Inferior parietal cortex (tissue), 1 donor: Measurements from ENCODE around the gene HOMER1.
"Not testable (repeated sequence)": the region's sequence is repeated elsewhere in the genome, so short reads cannot be mapped to it uniquely, and the experiment has no call there.

Experiments used
- DNase-seq: peaks from one replicate; pipeline ENCODE4 v3.0.0-alpha.2; 2016; ENCODE audit errors: extremely low spot score

Gene HOMER1

DNA sequence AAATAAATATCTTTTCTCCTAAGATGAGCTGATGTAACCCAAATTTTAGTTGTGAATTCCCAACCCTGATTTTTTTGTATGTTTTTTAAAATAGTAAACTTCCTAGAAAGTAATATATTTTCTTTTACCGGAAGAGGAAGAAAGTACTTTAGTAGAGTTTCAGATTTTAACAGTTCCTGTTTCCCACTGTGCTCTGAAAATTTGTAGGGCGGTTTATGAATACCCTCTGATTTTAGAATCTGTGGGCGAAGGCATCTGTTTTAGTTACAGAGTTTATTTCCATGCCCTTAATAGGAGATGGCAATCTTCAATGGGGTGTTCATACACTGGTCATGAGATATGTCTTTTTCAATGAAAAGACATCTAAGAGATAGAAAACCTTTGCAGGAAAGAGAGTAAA, 3.7 kb upstream of the HOMER1 start:
- DNase-seq = no peak

DNA sequence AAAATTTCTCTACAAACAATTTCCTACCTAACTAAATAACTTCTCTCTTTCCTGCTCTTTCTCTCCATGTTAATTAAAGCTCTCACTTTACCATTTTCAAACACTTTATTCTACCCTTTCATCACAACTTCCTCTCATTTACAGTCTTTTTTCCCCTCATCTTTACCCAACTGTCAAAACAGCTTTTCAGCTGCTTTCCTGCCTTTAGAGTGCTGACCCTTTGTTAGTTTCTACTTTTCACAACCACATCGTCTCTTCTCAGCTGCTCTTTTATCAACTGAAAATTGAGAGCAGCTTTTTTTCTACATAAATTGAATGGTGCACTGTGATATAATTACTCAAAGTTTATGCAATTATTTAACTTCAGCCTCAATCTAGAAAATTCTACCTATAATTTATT, 3.1 kb upstream of the HOMER1 start:
- DNase-seq = no peak

- not testable (repeated sequence) for DNase-seq
Measured at GRCh38 chr5:79516331-79516730, 2.4 kb upstream of the HOMER1 start.

DNA sequence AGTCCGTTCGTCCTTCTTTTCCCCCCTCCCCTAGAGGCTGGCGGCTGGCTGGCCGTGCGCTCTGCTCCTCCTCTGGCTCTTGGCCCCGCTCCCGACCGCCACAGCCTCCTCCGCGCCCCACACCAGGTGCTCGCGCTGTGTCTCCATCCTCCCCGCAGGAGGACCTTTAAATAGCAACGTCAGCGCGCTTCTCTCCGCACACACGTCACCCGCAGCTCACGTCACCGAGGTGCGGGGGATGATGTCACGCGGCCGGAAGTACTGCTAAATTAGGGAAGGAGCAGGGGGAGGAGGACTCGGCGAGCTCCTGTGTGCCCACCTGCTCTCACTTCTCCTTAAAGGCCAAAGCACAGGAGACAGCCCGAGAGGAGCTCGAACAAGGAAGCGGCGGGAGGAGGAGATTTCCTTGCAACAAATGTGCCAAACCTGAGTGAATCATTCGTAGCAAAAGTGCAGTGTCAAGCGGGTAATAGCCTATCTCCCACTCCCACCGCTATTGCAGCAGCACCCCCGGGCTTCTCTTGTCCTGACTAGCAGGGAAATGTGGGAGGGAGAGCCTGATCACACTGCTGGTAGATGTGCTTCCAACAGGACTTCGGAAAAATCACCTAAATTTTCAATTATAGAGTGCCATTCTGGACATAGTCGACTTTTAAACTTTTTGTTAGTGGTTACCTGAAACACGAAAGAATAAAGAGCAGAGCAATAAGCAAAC, 614 bp upstream of the HOMER1 start:
- DNase-seq = peak; percentile 94

GRCh38 chr5:79513308-79513703, 628 bp downstream of the HOMER1 start:
- no peak for DNase-seq

DNA sequence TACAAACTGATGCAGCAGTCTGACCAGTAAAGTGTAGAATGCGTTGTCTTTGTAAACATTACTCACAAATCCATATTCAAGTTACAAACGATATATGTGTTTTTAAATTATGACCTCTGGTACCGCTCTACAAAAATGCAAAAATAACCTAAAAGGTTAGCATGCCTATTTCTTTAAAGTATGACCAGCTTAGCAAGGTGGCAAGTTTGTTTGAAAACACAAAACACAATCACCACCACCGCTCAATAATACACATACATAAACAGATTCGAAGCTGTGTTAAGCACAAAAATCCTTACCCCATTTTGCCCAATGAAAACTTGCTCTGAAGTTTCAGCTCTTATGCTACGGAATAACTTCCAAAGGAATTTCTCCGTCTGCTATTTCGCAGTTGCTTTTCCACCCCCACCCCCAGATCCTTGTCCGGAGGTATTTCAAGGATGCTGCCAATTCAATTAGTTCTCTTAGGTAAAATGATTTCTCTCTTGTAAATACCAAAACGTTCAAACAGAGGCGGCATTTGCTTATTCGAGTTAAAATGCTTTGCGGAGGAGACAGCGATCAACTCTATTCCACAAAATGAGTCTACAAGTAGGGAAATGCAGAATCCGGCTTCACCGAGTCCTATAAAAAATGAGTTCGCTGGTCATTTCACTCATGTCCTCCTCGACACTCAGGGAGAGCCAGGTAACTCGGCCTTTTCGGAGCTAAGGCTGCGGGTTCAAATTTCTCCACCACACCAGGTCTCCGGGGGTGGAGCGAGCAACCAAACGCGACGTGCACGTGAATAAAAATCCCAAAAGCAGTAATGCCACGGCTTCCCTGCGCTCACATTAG, 1.2 kb downstream of the HOMER1 start:
- DNase-seq = no peak

GRCh38 chr5:79512049-79512448, 1.9 kb downstream of the HOMER1 start:
- no peak for DNase-seq

DNA sequence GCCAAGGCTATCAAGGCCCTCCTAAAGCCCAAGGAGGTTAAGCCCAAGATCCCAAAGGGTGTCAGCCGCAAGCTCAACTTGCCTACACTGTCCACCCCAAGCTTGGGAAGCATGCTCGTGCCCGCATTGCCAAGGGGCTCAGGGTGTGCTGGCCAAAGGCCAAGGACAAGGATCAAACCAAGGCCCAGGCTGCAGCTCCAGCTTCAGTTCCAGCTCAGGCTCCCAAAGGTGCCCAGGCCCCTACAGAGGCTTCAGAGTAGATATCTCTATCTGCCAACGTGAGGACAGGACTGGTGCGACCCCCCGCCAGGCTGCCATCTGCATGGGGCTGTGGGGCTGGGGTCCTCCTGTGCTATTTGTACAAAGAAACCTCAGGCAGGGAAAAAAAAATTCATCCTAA, 3.3 kb downstream of the HOMER1 start:
- no peak for DNase-seq

- DNase-seq = no peak
Measured at GRCh38 chr5:79509244-79509885, 4.6 kb downstream of the HOMER1 start.

- DNase-seq = no peak
Measured at GRCh38 chr5:79508794-79509193, 5.1 kb downstream of the HOMER1 start.

DNA sequence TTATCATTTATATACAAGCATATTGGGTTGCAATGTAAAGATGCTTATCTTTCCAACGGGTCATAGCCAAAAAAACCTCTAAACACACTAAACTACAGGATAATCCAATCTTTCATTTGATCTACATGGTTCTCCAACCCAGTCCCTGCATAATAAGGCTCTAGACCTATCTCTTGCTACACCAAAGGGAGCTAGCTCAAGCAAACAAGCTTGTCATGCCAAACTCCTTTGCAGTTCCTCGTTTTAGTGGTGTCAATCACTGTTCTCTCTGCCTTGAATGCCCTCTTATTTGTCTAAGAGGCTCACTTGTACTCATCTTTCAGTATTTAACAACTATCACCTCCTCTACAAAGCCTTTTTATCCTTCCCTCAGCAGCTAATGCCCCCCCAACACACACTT, 5.6 kb downstream of the HOMER1 start:
- no peak for DNase-seq

GRCh38 chr5:79507251-79508205, 6.4 kb downstream of the HOMER1 start:
- DNase-seq = no peak

DNA sequence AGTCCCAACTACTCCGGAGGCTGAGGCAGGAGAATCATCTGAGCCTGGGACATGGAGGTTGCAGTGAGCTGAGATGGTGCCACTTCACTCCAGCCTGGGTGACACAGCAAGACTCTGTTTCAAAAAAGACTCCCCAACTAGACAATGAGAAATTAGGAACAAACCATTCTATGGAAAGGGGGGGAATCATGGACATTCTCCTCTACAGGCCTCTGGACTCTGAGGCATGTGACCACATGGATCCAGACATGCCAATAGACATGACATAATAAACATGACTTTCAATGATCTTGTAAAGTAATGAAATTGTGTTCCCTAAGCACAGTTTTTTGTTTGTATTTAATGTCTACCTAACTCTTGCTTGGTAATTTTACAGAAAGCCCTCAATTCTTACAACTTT, 8.8 kb downstream of the HOMER1 start:
- DNase-seq = no peak

DNA sequence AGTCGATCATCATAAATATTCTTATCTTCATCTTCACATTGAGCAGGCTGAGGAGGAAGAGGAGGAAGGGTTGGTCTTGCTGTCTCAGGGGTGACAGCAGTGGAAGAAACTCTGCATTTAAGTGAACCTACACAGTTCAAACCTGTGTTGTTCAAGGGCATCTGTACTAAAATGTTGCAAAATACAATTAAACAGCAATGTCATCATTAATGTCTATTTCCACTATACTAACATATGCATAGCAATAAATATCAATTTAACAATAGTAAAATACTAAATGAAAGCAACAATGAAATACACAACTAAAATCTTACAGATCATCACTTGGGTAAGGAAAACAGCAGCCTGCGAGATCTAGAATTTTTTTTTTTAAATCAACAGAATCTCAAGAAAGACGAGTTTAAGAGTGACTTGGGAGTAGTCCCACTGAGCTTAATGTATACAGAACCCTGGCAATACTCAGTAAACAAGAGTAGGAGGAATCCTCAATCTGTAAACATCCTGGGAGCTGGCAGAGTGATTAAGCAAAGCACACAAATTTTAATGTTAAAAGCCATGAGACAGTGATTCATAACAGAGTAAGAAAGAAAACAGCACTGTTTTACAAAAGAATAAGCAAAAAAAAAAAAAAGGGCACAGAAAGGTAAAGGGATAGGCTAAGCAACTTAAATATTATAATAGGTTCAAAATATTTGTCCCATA, 10.0 kb downstream of the HOMER1 start:
- DNase-seq = no peak

- no peak for DNase-seq
Measured at GRCh38 chr5:79499640-79500273, 14.2 kb downstream of the HOMER1 start.

DNA sequence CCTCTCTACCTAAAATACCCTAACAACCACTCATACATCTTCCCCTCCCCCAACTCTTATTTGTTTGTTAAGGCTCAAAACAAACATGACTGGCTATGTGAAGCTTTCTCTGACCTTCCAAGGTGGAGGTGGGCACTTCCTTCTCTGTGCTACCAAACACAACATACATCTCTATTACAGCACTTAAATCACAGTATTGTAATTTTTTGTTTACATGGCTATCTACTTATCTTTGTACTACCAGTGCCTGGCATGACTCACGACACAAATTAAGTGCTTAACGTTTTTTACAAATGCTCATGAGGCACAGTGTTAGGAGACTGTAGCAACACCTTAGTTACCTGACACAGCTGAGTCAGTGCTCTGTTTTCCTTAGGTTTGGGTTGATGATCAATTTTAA, 18.6 kb downstream of the HOMER1 start:
- DNase-seq = no peak

DNA sequence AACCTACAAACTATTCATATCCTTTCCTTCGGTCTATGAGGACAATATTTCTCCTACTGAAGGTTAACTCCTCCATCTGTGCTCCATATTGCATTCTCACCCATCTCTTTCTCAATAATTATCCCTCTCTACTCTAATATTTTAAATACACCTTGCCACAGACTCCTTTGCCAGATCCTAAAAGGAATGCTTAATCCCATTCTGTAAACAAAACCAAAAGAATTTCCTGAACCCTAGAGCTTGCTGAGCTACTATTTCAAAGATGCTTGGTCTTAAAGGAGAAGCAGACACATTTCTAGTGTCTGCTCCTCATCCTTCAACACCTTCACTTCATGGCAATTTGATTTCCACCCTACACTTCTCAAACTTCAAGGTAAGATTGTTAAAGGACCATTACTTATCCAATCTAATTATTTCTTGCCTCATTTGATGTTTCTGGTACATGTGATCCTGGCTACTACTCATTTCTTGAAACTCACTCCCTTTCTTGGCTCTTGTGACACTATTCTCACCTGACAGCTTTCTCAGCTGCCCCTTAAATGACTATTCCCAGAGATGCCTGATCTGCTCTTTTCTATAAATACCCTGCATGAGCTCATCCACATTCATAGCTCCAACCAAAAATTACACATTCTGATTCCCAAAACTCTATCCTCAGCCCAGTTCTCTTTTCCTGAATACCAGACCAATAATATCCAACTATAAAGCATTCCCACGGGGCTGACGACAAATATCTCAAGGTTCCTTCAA, 20.2 kb downstream of the HOMER1 start:
- no peak for DNase-seq

DNA sequence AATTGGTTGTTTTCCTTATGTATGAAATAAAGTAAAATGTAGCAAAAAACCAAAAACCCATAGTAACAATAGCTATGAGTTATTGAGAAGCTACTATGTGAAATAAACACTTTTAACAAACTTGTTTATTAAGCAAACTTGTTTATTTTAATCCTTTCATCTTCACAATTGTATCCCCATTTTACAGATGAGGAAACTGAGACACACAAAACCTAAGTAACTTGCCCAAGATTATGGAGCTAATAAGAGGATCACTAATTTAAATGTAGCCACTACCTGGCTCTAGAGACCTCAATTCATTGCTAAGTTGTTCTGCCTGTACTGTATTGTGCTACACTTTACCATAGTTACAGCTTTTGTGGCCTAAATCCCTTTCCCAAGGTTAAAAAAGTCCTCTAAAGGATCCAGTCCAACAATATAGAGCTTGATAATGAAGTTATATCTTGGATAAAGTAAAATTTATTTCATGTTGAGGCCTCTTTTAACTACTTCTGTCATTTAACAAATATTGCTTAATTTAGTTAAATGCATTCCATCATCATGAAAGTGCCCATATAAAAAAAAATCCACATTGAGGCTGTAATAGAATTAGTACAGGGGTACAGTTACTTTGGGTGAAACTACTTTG, 22.1 kb downstream of the HOMER1 start:
- DNase-seq = no peak

DNA sequence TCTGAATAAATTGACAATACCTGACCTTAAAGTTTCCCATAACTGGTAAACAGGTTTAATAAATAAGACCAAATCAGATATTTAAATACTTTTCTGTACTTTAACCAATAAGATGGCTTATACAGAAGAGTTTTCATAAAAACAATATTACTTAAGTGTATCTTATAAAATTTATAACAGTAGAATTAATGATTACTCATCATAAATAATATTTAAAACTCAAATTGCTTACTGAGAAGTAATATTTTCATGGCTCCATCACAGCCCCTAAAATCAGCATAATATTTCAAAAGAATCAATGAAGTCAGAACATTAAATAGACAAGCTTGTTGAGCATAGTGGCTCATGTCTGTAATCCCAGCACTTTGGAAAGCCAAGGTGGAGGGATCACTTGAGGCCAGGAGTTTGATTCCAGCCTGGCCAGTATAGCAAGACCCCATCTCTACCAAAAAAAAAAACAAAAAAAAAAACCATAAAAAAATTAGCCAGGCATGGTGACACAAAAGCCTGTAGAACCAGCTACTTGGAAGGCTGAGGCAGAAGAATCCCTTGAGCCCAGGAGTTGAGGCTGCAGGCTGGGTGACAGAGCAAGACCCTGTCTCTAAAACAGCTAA, 23.5 kb downstream of the HOMER1 start:
- DNase-seq = no peak
